GM18505 (cell line): ENCODE measurements around the gene GNPDA1.

Experiments used
- ATAC-seq: cut with Tn5 transposase; IDR thresholded peaks from one replicate; pipeline ENCODE4 v1.9.1; 2021; ENCODE audit not compliant: unreplicated experiment
- POLR2A ChIP-seq: IDR thresholded peaks from 4 replicates; pipeline ENCODE4 v1.6.1; 2011; ENCODE audit warnings: borderline replicate concordance; ENCODE audit not compliant: insufficient read depth, insufficient read length; ENCODE audit errors: extremely low read depth

The GNPDA1 gene

DNA sequence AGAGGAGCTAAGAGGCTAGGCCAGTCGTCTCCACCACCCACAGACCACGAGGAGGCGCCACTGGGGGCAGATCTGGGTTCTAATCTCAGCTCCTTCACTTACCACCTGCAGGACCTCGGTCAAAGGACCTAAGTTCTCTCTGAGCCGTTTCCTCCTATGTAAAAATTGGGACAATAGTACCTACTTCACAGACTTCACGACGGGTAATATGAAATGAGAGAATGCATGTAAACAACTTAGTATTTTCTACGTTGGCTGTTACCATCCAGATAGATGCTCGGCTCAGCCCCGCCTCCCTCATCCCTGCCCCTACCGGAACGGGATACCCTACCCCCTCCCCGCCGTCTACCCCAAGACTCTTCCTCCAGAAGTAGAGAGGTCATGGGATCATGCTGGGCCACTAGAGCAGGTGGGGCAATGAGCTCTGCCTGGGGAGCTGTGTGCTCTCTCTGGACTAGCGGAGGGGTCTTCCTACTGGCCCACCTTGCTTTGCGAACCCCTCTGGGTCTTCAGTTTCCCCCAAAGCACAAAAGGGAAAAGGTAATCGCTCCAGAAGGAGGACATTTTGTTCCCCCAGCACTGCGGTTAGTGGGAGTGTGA is 541 bp downstream of the GNPDA1 start:
- no peak for TF ChIP-seq POLR2A
- no peak for ATAC-seq

- ATAC-seq = no peak
- TF ChIP-seq POLR2A = no peak
These were observed 1.1 kb downstream of the GNPDA1 start for GRCh38 chr5:142011572-142012185.

GRCh38 chr5:142009886-142010285 is 2.9 kb downstream of the GNPDA1 start:
- TF ChIP-seq POLR2A = no peak
- ATAC-seq = no peak

GRCh38 chr5:142008813-142009212 is 4.0 kb downstream of the GNPDA1 start:
- ATAC-seq = no peak
- TF ChIP-seq POLR2A = no peak

- TF ChIP-seq POLR2A = no peak
- ATAC-seq = no peak
These were observed 5.6 kb downstream of the GNPDA1 start for GRCh38 chr5:142007237-142007544.

DNA sequence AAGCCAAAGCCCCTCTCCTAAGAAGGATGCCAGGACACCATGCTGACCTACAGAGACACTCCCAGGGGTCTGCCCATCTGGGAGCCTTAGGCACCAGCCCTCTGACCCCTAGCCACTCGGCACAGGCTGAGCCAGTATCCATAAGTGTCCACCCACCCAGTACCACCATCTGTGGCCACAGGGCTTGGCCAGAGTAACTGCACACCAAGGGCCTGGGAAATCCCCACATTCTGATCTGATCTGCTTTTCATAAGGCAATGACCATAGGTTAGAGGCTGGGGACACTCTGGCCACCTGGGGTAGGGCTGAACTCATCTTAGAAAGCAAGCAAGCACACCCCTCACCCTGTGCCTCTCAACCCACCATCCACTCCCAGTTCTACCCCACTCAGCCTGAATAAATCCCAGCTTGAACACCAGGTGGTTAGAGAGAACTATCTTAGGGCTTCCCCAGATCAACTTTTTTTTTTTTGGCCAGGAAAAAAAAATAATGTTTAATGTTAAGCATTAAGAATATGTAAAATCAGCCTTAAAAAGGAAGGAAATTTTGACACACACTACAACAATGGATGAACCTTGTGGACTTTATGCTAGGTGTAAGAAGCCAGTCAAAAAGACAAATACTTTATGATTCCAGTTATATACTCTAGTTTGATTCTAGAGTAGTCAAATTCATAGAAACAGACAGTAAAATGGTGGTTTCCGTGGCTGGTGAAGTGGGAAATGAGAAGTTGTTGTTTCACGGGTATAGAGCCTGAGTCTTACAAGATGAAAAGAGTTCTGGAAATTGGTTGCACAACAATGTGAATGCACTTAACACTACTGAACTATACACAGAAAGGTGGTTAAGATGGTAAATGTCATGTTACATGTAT is 6.2 kb downstream of the GNPDA1 start:
- ATAC-seq = no peak
- no peak for TF ChIP-seq POLR2A

GRCh38 chr5:142003266-142003800 is 9.5 kb downstream of the GNPDA1 start:
- ATAC-seq = no peak
- TF ChIP-seq POLR2A = no peak

GRCh38 chr5:142000704-142001484 is 11.9 kb downstream of the GNPDA1 start:
- no peak for TF ChIP-seq POLR2A
- ATAC-seq = no peak

DNA sequence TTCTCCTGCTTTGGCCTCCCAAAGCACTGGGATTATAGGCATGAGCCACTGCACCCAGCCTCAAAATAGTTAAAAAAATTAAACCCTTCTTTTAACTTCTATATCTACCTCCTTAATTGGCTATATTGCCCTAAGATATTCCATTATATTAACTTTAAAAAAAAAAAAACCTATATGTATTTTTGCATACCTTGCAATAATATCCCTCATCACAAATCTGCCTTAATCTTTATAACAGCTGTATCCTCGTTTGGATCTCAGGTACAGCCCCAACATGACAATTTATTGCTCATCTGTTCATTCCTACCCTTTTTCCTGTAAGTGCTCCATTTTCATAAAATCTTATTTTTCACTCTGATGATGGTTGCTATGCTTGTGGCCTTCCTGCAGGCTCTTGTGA is 12.7 kb downstream of the GNPDA1 start:
- TF ChIP-seq POLR2A = no peak
- no peak for ATAC-seq

GRCh38 chr5:141997358-141997960 is 15.4 kb downstream of the GNPDA1 start:
- no peak for TF ChIP-seq POLR2A
- no peak for ATAC-seq

- no peak for ATAC-seq
- no peak for TF ChIP-seq POLR2A
These were observed 17.2 kb downstream of the GNPDA1 start for GRCh38 chr5:141995656-141996055.

GRCh38 chr5:141994511-141995136 is 18.2 kb downstream of the GNPDA1 start:
- ATAC-seq = no peak
- TF ChIP-seq POLR2A = no peak
